Measurements from ENCODE around the gene LRRC8E.

DNA sequence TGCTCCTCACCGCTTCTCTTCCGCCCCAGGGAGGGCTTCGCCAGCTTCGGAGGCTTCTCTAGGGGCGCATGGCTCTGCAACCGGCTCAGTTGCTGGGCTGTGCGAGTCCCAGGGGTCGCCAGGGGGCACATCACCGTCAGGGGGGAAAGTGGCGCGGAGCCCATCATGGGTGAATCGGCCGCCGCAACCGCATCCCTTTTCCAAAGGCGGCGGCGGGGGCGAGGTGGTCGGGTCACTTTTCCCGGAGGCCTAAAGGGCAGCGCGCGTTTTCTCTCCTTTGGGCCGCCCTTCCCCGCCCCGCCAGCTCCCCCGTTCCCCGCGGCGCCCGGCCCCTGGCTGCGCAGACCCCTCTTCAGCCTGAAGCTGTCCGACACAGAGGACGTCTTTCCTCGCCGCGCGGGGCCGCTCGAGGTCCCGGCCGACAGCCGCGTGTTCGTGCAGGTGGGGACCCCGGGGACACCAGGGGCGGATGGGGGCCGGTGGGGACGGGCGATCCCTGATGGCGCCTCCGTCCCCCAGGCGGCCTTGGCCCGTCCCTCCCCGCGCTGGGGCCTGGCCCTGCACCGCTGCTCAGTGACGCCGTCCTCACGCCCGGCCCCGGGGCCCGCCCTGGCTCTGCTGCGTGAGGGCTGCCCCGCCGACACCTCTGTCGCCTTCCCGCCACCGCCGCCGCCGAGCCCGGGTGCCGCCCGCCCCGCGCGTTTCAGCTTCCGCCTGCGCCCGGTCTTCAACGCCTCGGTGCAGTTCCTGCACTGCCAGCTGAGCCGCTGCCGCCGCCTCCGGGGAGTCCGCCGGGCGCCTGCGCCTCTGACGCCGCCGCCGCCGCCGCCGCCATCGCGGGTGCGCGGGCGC is 28.0 kb downstream of the LRRC8E start:
- no peak for TF ChIP-seq POLR2A (IDR thresholded peaks at IDR 0.05)
- no peak for TF ChIP-seq POLR2AphosphoS5 (IDR thresholded peaks at IDR 0.05)
